Measurements from ENCODE around the gene C3orf62.

DNA sequence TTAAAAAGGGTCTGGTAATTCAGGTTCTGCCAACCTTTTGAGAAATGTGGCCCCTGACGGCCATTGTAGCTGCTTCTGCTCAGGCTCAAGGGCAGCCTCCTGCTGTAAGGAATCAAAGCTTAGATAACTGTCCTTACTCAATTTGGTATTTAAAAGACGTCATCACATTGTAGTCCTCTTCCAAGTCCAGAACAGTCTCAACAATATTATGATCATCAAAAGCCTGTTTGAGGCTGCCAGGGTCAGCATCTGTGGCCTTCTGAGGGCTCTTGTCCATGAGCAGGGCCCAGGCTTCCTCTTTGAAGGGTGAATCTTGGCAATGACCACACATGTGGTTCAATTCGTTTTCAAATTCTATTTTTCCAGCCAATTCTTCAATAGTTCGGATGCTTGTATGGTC, 6.0 kb downstream of the C3orf62 start:
- TF ChIP-seq POLR2A (IDR thresholded peaks at IDR 0.05) = no peak
- TF ChIP-seq, protein P1, sequence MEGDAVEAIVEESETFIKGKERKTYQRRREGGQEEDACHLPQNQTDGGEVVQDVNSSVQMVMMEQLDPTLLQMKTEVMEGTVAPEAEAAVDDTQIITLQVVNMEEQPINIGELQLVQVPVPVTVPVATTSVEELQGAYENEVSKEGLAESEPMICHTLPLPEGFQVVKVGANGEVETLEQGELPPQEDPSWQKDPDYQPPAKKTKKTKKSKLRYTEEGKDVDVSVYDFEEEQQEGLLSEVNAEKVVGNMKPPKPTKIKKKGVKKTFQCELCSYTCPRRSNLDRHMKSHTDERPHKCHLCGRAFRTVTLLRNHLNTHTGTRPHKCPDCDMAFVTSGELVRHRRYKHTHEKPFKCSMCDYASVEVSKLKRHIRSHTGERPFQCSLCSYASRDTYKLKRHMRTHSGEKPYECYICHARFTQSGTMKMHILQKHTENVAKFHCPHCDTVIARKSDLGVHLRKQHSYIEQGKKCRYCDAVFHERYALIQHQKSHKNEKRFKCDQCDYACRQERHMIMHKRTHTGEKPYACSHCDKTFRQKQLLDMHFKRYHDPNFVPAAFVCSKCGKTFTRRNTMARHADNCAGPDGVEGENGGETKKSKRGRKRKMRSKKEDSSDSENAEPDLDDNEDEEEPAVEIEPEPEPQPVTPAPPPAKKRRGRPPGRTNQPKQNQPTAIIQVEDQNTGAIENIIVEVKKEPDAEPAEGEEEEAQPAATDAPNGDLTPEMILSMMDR (IDR thresholded peaks at IDR 0.05) = no peak
- TF ChIP-seq POLR2AphosphoS5 (IDR thresholded peaks at IDR 0.05) = no peak
